Hepatocyte (in vitro differentiated cells): Measurements from ENCODE around the gene ACSL4. TPM values are rescaled to one million over a fixed set of nuclear protein-coding genes. Genes with fewer than 3 reads are reported as not detected.

ENCODE experiments used
- DNase-seq: peaks from one replicate; pipeline ENCODE4 v3.0.0-alpha.2; 2016; ENCODE audit warnings: low spot score
- H2AFZ ChIP-seq: fragments of 200-600 bp; sonication (generic); 2 replicates; pipeline ENCODE4 v1.6.0; 2016; ENCODE audit warnings: antibody characterized with exemption, mild to moderate bottlenecking
- H3K27ac ChIP-seq: fragments of 200-600 bp; sonication (generic); 2 replicates; pipeline ENCODE4 v1.5.1; 2016; ENCODE audit warnings: mild to moderate bottlenecking
- H3K27me3 ChIP-seq: fragments of 200-600 bp; sonication (generic); 2 replicates; pipeline ENCODE4 v1.6.1; 2016
- H3K36me3 ChIP-seq: fragments of 200-600 bp; sonication (generic); replicated peaks from 2 replicates; pipeline ENCODE4 v1.5.1; 2016; ENCODE audit warnings: low read depth; ENCODE audit not compliant: insufficient read depth
- H3K4me1 ChIP-seq: fragments of 200-600 bp; sonication (generic); 2 replicates; pipeline ENCODE4 v1.5.1; 2016; ENCODE audit warnings: mild to moderate bottlenecking, moderate library complexity; ENCODE audit not compliant: insufficient read depth
- H3K4me2 ChIP-seq: fragments of 200-600 bp; sonication (generic); 2 replicates; pipeline ENCODE4 v1.6.0; 2016
- H3K4me3 ChIP-seq: fragments of 200-600 bp; sonication (generic); 2 replicates; pipeline ENCODE4 v1.5.1; 2016; ENCODE audit warnings: mild to moderate bottlenecking
- H3K79me2 ChIP-seq: fragments of 200-600 bp; sonication (generic); 2 replicates; pipeline ENCODE4 v1.6.0; 2017; ENCODE audit warnings: mild to moderate bottlenecking
- H3K9me2 ChIP-seq: fragments of 200-600 bp; sonication (generic); replicated peaks from 2 replicates; pipeline ENCODE4 v1.6.0; 2017; ENCODE audit warnings: mild to moderate bottlenecking; ENCODE audit not compliant: insufficient read depth
- H3K9me3 ChIP-seq: fragments of 200-600 bp; sonication (generic); 2 replicates; pipeline ENCODE4 v1.5.1; 2016; ENCODE audit warnings: low read depth, mild to moderate bottlenecking
- H4K20me1 ChIP-seq: fragments of 200-600 bp; sonication (generic); 2 replicates; pipeline ENCODE4 v1.6.0; 2016; ENCODE audit warnings: mild to moderate bottlenecking; ENCODE audit not compliant: insufficient read depth, poor library complexity, severe bottlenecking
- EZH2 ChIP-seq: fragments of 200-600 bp; sonication (generic); IDR thresholded peaks from 2 replicates; pipeline ENCODE4 v1.6.1; 2016; ENCODE audit warnings: antibody characterized with exemption, mild to moderate bottlenecking, borderline replicate concordance
- EZH2phosphoT487 ChIP-seq: fragments of 200-600 bp; sonication (generic); IDR thresholded peaks from one replicate; pipeline ENCODE4 v1.6.1; 2018; ENCODE audit warnings: antibody characterized with exemption, mild to moderate bottlenecking, low read depth, moderate library complexity; ENCODE audit not compliant: unreplicated experiment, severe bottlenecking
- WGBS: methylation state at CpG from one replicate; pipeline ENCODE4 v1.1.6; 2016; ENCODE audit warnings: low lambda C conversion rate; ENCODE audit errors: missing lambda C conversion rate; 5-methylcytosine and 5-hydroxymethylcytosine counted together
- polyA plus RNA-seq: library from polyadenylated mRNA; unstranded; fragments of >200 nt; fragmentation: Nextera tagmentation; extraction: Ambion mirVana; gene quantifications from 2 replicates; pipeline ENCODE4 v1.2.1, GENCODE V29; 2016
- total RNA-seq: library from RNA; depleted of rRNA; stranded (reverse); fragments of >200 nt; gene quantifications from 2 replicates; pipeline ENCODE4 v1.2.3, GENCODE V29; 2014
- TF ChIP-seq, protein P1 (sequence below): fragments of 200-600 bp; sonication (generic); IDR thresholded peaks from 2 replicates; pipeline ENCODE4 v1.5.1; 2016; ENCODE audit warnings: antibody characterized with exemption, mild to moderate bottlenecking; ENCODE audit not compliant: poor library complexity

ACSL4 gene
- total and polyA plus RNA-seq, 2 experiments from 2014 or later: 51.8 to 250 TPM

GRCh38 chrX:109697855-109698254, 35.2 kb downstream of the ACSL4 start:
- no peaks in the 10 kb centered on the region for H3K4me1 ChIP-seq
- TF ChIP-seq EZH2: no peak
- TF ChIP-seq, protein P1, sequence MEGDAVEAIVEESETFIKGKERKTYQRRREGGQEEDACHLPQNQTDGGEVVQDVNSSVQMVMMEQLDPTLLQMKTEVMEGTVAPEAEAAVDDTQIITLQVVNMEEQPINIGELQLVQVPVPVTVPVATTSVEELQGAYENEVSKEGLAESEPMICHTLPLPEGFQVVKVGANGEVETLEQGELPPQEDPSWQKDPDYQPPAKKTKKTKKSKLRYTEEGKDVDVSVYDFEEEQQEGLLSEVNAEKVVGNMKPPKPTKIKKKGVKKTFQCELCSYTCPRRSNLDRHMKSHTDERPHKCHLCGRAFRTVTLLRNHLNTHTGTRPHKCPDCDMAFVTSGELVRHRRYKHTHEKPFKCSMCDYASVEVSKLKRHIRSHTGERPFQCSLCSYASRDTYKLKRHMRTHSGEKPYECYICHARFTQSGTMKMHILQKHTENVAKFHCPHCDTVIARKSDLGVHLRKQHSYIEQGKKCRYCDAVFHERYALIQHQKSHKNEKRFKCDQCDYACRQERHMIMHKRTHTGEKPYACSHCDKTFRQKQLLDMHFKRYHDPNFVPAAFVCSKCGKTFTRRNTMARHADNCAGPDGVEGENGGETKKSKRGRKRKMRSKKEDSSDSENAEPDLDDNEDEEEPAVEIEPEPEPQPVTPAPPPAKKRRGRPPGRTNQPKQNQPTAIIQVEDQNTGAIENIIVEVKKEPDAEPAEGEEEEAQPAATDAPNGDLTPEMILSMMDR: no peak
- TF ChIP-seq EZH2phosphoT487: no peak
- no peaks in the 10 kb centered on the region for H3K27me3 ChIP-seq
- no peaks in the 10 kb centered on the region for H3K79me2 ChIP-seq
- H3K27ac ChIP-seq: no peak overlapping the region
- H2AFZ ChIP-seq: no peak overlapping the region
- H3K36me3 ChIP-seq: no peaks in the 10 kb centered on the region
- 49% methylated on average over 2 of the region's 2 CpGs for WGBS
- H3K9me3 ChIP-seq: no peaks in the 10 kb centered on the region
- DNase-seq: no peak
- H3K4me3 ChIP-seq: no peak overlapping the region
- H3K4me2 ChIP-seq: no peak overlapping the region
- no peaks in the 10 kb centered on the region for H3K9me2 ChIP-seq
- no peaks in the 10 kb centered on the region for H4K20me1 ChIP-seq

- WGBS: 64% methylated on average over 4 of the region's 4 CpGs
- Histone ChIP-seq H4K20me1 (no peaks in the 10 kb centered on the region), H3K9me2 (no peaks in the 10 kb centered on the region), H3K4me2 (no peak overlapping the region), H3K27me3 (no peaks in the 10 kb centered on the region), H3K9me3 (no peaks in the 10 kb centered on the region), H3K27ac (no peak overlapping the region), H3K36me3 (no peaks in the 10 kb centered on the region), H3K4me1 (no peaks in the 10 kb centered on the region), H3K79me2 (no peaks in the 10 kb centered on the region), H3K4me3 (no peak overlapping the region), H2AFZ (no peak overlapping the region)
- DNase-seq: no peak
- no peak for TF ChIP-seq EZH2phosphoT487
- no peak for TF ChIP-seq EZH2
- TF ChIP-seq, protein P1: no peak
These were observed 36.8 kb downstream of the ACSL4 start for GRCh38 chrX:109696146-109696740.

GRCh38 chrX:109695637-109696036, 37.4 kb downstream of the ACSL4 start:
- no peaks in the 10 kb centered on the region for H3K27me3 ChIP-seq
- DNase-seq: no peak
- TF ChIP-seq EZH2 (no peak), EZH2phosphoT487 (no peak)
- TF ChIP-seq, protein P1: no peak
- no peaks in the 10 kb centered on the region for H4K20me1 ChIP-seq
- WGBS: 57% methylated on average over 3 of the region's 3 CpGs
- H3K4me3 ChIP-seq: no peak overlapping the region
- H3K79me2 ChIP-seq: no peaks in the 10 kb centered on the region
- H3K9me3 ChIP-seq: no peaks in the 10 kb centered on the region
- no peak overlapping the region for H2AFZ ChIP-seq
- no peak overlapping the region for H3K27ac ChIP-seq
- H3K4me1 ChIP-seq: no peaks in the 10 kb centered on the region
- no peaks in the 10 kb centered on the region for H3K36me3 ChIP-seq
- no peaks in the 10 kb centered on the region for H3K9me2 ChIP-seq
- H3K4me2 ChIP-seq: no peak overlapping the region
